ENCODE measurements around the gene SOHLH1.

DNA sequence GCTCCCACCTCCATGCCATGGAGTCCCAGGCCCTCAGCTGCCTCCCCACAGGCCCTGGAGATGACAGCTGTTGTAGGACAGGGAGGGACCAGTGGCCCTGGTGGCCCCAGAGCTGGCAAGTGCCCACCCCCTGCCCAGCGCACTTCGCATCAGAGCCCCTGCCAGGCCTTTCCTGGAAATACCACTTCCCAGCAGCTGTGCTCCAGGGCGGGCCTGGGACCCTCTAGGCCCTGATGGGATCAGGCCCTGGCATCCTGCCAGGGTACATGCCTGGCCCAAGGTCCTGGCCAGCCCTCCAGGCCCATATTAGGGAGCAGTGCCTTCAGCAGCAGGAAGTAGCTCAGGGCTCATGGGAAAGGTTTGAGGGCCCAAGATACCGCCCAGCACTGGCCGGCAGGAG, 5.2 kb upstream of the SOHLH1 start:
- TF ChIP-seq POLR2AphosphoS5 (IDR thresholded peaks at IDR 0.05; ENCODE audit: borderline replicate concordance, low read depth, low read length): no peak
- no peak for TF ChIP-seq EZH2 (IDR thresholded peaks at IDR 0.05)
- TF ChIP-seq FOXP2 (optimal IDR thresholded peaks at IDR 0.05; ENCODE audit: control extremely low read depth, extremely low read length, insufficient read depth): no peak

Measured in SK-N-MC (cell line).